ENCODE data around the gene NFU1.
"Not testable (repeated sequence)": the region's sequence is repeated elsewhere in the genome, so short reads cannot be mapped to it uniquely, and the experiment has no call there.

The NFU1 gene

GRCh38 chr2:69449906-69450305 lies 12.7 kb upstream of the NFU1 start:
- no peak for DNase-seq

- not testable (repeated sequence) for DNase-seq
Observed at GRCh38 chr2:69443673-69444072, 6.4 kb upstream of the NFU1 start.

GRCh38 chr2:69439499-69439898 lies 2.3 kb upstream of the NFU1 start:
- DNase-seq, result not testable (repeated sequence)

DNA sequence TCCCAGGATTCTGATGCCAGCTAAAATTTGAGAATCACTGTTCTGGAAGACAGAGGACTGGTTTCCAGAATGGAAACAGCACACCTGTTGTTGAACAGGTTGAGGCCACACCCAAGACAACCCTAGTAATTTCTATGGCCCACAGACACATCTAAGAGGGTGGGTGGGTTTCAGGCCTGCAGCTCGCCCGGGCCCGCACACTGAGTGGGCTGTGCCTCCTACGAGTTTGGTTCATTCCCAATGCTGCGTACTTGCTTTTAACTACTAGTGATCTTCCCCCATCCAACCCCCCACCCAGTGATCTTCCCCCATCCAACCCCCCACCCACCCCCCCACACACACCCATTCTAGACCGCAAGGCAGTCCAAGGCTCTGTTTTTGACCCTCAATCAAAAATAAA lies 1.3 kb upstream of the NFU1 start:
- DNase-seq, result no peak

DNA sequence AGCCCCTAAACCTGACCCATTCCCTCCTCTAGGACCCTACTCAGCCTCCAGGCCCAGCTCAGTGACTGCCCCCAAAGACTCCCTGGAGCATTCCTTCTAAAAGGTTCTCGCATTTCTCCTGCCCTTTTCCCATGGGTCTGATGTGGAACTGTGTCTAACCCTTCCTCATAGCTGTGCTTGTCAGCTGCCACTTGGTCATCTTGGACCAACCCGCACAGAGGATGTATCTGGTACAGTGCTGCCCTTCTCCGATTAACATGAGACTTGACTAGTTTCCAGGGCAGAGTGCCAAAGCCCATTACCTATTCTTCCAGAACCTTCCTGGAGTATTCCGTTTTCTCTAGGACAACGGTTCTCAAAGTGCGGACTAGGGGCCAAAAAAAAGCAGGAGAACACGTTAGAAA lies 518 bp upstream of the NFU1 start:
- DNase-seq, result peak; percentile 33 to 38

DNA sequence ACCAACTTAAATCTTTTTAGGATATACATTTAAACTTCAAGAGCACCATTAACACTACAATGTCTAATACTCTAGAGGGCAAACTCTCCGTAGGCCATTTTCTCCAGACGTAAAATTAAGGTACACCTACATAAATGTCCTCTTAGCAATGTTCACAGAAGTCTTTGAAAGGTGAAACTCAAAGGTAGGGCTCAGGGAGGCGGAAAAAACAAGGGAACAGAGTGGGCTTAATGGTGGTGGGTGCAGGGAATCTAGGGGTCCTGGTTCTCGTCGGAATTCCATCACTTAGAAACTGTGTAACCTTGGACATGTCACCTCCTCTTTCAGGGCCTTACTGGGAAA lies 668 bp downstream of the NFU1 start:
- peak; percentile 25 to 38 for DNase-seq

DNA sequence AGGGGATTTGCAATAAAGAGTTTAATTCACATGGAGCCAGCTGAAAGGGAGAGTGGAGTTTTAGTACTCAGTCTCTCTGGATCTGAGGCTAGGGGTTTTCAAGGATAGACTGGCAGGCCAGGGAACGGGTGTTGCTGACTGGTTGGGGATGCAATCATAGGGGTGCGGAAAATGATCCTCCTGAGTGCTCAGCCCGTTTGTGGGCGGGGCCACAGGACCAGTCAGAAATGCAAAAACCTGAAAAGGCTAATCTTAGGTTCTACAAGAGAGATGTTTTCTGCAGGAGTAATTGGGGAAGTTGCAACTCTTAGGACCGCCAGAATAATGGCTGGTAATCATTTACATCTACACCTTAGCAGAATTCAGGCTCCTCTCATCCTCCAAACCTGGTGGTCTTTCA lies 2.5 kb downstream of the NFU1 start:
- no peak for DNase-seq

- no peak for DNase-seq
Observed at GRCh38 chr2:69429491-69430183, 7.6 kb downstream of the NFU1 start.

- DNase-seq, result no peak
Observed at GRCh38 chr2:69428981-69429380, 8.3 kb downstream of the NFU1 start.

DNA sequence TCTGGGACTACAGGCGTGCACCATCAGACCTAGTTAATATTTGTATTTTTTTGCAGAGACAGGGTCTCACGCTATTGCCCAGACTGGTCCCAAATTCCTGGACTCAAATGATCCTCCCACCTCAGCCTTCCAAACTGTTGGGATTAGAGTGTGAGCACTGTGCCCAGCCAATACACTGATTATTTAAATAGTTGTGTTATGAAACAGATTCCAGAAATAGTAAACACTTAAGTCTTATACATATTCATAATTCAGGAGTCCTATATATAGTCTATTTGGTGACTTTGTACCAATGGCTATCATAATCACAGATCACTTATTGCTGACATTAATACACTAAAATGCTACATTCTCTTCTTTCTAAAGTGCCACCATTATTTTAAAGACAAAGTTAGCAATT lies 12.8 kb downstream of the NFU1 start:
- DNase-seq, result no peak

GRCh38 chr2:69422198-69422597 lies 15.0 kb downstream of the NFU1 start:
- no peak for DNase-seq

DNA sequence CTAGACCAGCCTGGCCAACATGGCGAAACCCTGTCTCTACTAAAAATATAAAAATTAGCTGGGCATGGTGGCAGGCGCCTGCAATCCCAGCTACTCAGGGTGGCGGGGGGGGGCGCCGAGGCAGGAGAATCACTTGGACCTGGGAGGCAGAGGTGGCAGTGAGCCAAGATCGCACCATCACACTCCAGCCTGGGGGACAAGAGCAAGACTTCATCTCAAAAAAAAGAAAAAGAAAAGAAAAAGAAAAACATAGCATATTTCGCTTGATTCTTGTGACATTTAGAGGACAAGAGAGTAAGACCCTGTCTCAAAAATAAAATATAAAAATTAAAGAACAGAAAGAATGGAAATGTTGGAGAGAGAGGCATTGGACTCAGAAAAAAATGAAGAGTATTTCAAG lies 18.1 kb downstream of the NFU1 start:
- DNase-seq, result not testable (repeated sequence)

- DNase-seq, result no peak
Observed at GRCh38 chr2:69416147-69416546, 21.1 kb downstream of the NFU1 start.

DNA sequence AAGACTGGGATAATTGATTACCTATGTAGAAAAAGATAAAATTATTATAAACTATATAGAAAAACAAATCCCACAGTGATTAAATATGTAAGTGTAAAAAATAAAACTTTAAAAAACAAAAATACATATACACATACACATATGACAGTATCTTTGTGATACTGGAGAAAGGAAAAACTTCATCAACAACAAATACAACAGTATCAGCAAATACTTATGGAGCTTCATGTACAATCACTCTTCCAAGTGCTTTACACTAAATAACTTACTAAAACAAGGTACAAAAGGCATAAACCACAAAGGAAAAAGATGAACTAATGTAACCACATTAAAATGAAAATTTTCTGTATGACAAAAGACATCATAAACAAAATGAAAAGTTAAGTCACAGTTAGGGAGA lies 26.1 kb downstream of the NFU1 start:
- no peak for DNase-seq

DNA sequence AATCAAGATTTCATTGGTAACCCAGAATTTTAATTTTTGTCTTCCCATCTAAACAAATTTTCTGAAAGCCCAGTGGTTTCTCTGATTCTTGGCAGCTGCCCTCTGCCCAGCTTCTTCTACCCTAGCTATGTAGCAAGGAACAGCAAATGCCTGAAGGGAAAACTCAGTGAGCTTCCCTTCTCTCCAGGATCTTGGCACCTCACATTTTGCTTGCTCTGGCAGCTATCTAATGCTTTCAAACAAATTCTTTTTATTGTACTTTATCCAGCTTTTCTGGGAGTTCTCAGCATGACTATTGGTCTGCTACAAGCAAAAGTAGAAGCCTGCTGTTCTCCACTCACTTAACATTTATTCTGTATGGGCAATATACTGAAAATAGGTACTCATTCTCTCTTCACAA lies 31.9 kb downstream of the NFU1 start:
- no peak for DNase-seq

- no peak for DNase-seq
Observed at GRCh38 chr2:69400121-69400520, 37.1 kb downstream of the NFU1 start.

- DNase-seq, result no peak
Observed at GRCh38 chr2:69397234-69397633, 40.0 kb downstream of the NFU1 start.

DNA sequence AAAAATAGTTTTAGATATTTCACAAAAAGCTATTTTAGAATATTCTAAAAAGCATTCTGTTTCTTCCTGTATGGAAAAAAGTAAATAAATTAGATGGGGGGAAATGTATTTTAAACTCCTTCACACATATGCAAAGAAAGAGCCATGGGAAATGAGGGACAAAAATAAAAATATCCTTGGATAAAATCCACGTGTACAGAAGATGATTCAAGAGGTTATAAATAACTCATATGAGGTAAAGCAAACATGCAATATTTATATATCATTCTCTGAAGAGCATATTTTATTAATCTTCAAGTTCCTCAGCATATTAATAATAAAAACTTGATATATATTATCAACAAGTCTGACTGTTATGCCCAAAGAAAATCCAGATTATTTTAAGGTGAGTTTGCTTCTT lies 41.4 kb downstream of the NFU1 start:
- DNase-seq, result no peak

DNA sequence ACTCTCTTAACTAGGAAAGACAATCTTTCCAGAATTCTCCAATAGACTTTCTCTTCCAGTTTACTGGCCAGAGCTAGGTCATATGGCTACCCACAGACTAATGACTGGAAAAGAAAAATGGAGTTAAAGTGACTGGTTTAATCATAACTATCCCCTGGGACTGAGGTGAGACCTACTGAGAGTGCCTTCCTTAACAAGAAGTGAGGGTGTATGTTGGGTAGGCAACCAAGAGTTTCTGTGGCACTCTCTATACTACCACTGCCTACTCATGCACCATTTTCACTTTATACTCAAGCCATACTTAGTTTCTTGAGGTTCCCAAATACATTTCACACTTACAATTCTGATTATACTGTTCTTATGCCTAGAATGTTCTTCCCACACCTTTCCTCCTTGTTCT lies 43.3 kb downstream of the NFU1 start:
- no peak for DNase-seq

DNA sequence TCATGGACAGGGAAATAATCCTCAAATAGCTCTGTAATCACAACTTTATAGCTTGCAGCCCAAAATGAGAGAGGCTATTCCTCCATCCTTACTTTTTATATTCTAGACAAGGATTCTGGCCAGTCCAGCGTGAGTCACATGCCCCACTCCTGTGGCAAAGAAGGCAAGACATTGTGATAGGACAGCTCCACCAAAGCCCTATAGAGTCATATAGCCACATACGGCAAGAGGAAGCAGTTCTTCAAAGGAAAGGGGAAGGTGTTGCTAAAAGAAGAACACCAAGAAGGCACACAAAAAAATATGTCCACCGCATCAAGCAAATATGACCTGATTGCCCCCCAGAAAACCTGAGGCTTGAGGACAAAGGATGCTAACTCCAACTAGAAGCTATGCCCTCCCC lies 46.8 kb downstream of the NFU1 start:
- DNase-seq, result peak; percentile 71 to 74

- no peak for DNase-seq
Observed at GRCh38 chr2:69390001-69390400, 47.2 kb downstream of the NFU1 start.

DNA sequence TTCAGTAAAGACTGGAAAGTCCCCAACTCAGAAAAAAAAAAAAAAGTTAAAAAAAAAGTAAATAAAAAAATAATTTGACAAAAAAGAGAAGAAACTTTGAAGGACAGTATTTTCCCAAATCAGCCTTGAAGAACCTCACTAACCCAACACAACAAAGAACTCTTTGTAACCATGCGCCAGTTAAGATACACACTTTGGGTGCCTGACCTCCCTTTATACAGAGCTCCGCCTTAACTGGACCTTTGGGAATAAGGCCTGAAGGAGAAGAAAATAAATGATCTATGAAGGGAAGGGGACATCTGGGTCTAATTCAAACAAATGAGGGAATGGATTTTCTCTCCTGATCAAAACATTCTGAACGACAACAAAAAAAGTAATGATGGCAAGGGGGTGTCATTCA lies 48.0 kb downstream of the NFU1 start:
- DNase-seq, result no peak

DNA sequence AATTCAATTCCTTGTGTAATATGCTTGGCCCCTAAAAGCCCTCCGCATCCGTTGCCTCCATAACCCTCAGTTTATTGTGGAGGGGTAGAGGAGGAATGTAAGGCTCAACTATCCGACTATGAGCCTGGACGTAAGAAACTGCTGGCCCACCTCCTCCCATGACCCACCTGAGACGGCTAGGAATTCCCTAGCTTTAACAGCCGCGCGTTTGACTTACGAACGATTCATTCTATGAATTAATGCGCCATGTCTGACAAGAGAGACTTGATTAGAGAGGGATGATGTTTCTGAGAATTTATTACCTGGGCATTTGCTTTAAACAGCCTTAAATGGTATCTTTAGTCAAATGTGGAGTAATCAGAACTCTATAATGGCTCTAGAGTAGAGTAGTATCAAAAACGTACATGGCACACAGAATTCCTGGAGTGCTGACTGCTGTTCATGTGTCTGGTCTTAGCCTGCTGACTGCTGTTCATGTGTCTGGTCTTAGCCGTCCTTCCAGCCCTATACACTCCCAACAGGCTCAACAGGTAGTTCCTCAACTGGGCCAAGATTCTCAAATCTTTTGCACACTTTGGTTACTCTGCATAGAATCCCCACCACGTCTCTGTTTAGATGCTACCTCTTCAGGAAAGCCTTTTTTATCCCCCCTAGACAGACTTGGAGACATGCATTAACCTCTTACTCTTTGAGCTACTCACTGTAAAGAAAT lies 49.3 kb downstream of the NFU1 start:
- no peak for DNase-seq

DNA sequence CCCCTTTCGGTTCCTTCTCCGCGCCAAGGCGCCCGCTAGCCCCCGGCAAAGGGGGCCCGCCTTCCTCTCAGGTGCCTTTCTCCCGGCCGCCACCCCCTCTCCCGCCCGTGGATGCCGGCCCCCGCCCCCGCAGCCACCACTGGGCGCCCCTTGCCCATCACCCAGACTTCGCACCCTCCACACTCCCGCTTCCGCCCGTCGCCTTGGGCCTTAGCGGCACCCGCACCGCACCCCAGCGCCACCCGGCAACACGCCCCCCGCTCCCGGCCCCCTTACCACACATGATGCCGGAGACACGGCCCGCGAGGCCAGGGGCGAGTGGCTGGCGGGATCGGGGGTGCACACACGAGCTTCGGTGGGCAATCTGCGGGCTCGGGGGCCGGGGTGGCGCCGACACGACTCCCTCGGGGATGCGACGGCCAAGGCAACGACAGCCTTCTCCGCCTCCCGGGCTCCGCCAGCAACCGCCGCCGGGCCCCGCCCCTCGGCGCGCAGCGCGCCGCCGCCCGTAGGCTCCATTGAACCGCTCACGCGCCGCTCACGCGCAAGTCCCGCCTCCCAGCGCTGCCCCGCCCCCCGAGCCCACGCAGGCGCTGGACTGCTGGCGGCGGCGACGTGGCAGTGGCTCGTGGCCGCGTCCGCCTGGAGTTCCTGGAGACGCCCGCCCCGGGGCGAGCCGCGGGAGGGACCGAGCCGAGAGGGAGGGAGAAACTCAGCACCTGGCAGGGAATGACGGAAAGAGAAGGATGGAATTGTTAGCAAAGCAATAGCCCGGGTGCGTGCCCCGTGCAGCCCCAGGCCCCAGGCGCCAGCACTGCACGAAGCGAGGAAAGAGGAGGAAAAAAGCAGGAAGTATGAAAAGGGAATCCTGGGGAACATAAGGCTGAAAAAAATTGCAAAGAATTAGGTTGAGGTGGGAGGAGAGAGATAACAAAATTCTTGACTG lies 50.2 kb downstream of the NFU1 start, which contains the start of gene GFPT1:
GFPT1 (minus strand) TSS at position 439 of the 946 bp plus-strand sequence; CDS start at position 283, 156 bp downstream.
- peak; percentile 72 to 84 for DNase-seq
